Prostate gland (tissue), 2 donors: ENCODE data around the gene DUSP15. TPM values are rescaled to one million over a fixed set of nuclear protein-coding genes. Genes with fewer than 3 reads are reported as not detected.
A peak's percentile ranks its signal among the peaks of the same experiment; 100 is the strongest.

Source experiments
- DNase-seq: peaks from one replicate; pipeline ENCODE4 v3.0.0-alpha.2; 2019; ENCODE audit warnings: low spot score
- H3K27ac ChIP-seq, 2 donors: fragments of 200-600 bp; sonication (generic); 2 replicates each; pipeline ENCODE4 v1.5.1; 2017 to 2019
- H3K27me3 ChIP-seq: fragments of 200-600 bp; sonication (generic); replicated peaks from 2 replicates; pipeline ENCODE4 v1.5.1; 2019; ENCODE audit not compliant: insufficient read depth
- H3K36me3 ChIP-seq, 2 donors: fragments of 200-600 bp; sonication (generic); 1 replicate in 1 of 2; 2 replicates in 1 of 2; pipeline versions ENCODE4 v1.5.1 to v1.8.1; 2017 to 2019
- H3K4me1 ChIP-seq: fragments of 200-600 bp; sonication (generic); replicated peaks from 2 replicates; pipeline ENCODE4 v1.5.1; 2019
- H3K4me3 ChIP-seq, 2 donors: fragments of 200-600 bp; sonication (generic); 2 replicates each; pipeline ENCODE4 v1.5.1; 2017 to 2019
- H3K9me3 ChIP-seq: fragments of 200-600 bp; sonication (generic); 2 replicates; pipeline ENCODE4 v1.5.1; 2017
- CTCF ChIP-seq, 4 experiments: fragments of 200-600 bp in 2 of 4; fragments of 450-650 bp in 2 of 4; sonication (generic) in 2 of 4; IDR thresholded peaks; 1 replicate in 3 of 4; 2 replicates in 1 of 4; pipeline ENCODE4 v1.5.1; 2016 to 2019; ENCODE audit warnings: antibody characterized with exemption in 4 of 4, mild to moderate bottlenecking in 2 of 4, moderate library complexity in 2 of 4
- POLR2A ChIP-seq: fragments of 450-650 bp; IDR thresholded peaks from one replicate; pipeline ENCODE4 v1.6.1; 2016; ENCODE audit warnings: antibody characterized with exemption, mild to moderate bottlenecking
- POLR2AphosphoS5 ChIP-seq: sonication (generic); formaldehyde crosslinking; IDR thresholded peaks from one replicate; pipeline ENCODE4 v1.6.1; 2017; ENCODE audit warnings: antibody characterized with exemption
- WGBS: methylation state at CpG from one replicate; pipeline ENCODE4 v1.1.5; 2018; 5-methylcytosine and 5-hydroxymethylcytosine counted together
- intact Hi-C: fragments of 100-400 bp; cut with DNase I; formaldehyde crosslinking; loops from one replicate; pipeline ENCODE4 v1.14.2; 2022
- total RNA-seq, 2 donors: library from RNA; depleted of rRNA; stranded (reverse); fragments of >200 nt; gene quantifications; one replicate each; pipeline ENCODE4 v1.1.0, GENCODE V29; 2016

The DUSP15 gene
- total RNA-seq, 2 donors from 2014 or later = 1.7 to 57.9 TPM

GRCh38 chr20:31842471-31843157 lies 27.7 kb downstream of the DUSP15 start:
- Histone ChIP-seq H3K27me3 (no peaks in the 10 kb centered on the region), H3K4me3 (no peak overlapping the region), H3K36me3 (no peaks in the 10 kb centered on the region), H3K9me3 (no peaks in the 10 kb centered on the region), H3K27ac (peak overlapping the region in 1 of 2 donors; percentile 5), H3K4me1 (no peaks in the 10 kb centered on the region)
- DNase-seq = no peak
- intact Hi-C loops = no loop called here
- WGBS = 55% methylated on average over 11 of the region's 12 CpGs
- TF ChIP-seq CTCF (IDR thresholded peaks at IDR 0.05) (no peak), POLR2AphosphoS5 (no peak), POLR2A (no peak)

- intact Hi-C loops = no loop called here
- 49% methylated on average over 8 of the region's 8 CpGs for WGBS
- no peak for DNase-seq
- TF ChIP-seq POLR2AphosphoS5 = no peak
- TF ChIP-seq POLR2A = no peak
- no peak for TF ChIP-seq CTCF (IDR thresholded peaks at IDR 0.05)
- H3K36me3 ChIP-seq = no peaks in the 10 kb centered on the region
- H3K9me3 ChIP-seq = no peaks in the 10 kb centered on the region
- H3K27me3 ChIP-seq = no peaks in the 10 kb centered on the region
- peak overlapping the region in 1 of 2 donors; percentile 5 for H3K27ac ChIP-seq
- H3K4me1 ChIP-seq = no peaks in the 10 kb centered on the region
- no peak overlapping the region for H3K4me3 ChIP-seq
Measured at GRCh38 chr20:31841928-31842327, 28.4 kb downstream of the DUSP15 start.

- intact Hi-C loops = no loop called here
- no peaks in the 10 kb centered on the region for H3K9me3 ChIP-seq
- H3K4me1 ChIP-seq = no peaks in the 10 kb centered on the region
- no peaks in the 10 kb centered on the region for H3K27me3 ChIP-seq
- no peaks in the 10 kb centered on the region for H3K36me3 ChIP-seq
- peak overlapping the region in 1 of 2 donors; percentile 5 for H3K27ac ChIP-seq
- TF ChIP-seq CTCF (IDR thresholded peaks at IDR 0.05) (no peak), POLR2AphosphoS5 (no peak), POLR2A (no peak)
- WGBS = 74% methylated on average over 15 of the region's 15 CpGs
- no peak overlapping the region for H3K4me3 ChIP-seq
- no peak for DNase-seq
Measured at GRCh38 chr20:31840906-31841816, 29.2 kb downstream of the DUSP15 start.

- no peaks in the 10 kb centered on the region for H3K36me3 ChIP-seq
- no peaks in the 10 kb centered on the region for H3K9me3 ChIP-seq
- TF ChIP-seq CTCF (IDR thresholded peaks at IDR 0.05) (no peak), POLR2AphosphoS5 (no peak), POLR2A (no peak)
- H3K27me3 ChIP-seq = no peaks in the 10 kb centered on the region
- H3K4me1 ChIP-seq = no peaks in the 10 kb centered on the region
- H3K27ac ChIP-seq = no peak overlapping the region
- no peak for DNase-seq
- 83% methylated on average over 5 of the region's 5 CpGs for WGBS
- intact Hi-C loops = no loop called here
- no peak overlapping the region for H3K4me3 ChIP-seq
Measured at GRCh38 chr20:31839782-31840487, 30.4 kb downstream of the DUSP15 start.
